NCI-H1105 (cell line): ENCODE data around the gene DIP2A.
"Not testable (repeated sequence)": the region's sequence is repeated elsewhere in the genome, so short reads cannot be mapped to it uniquely, and the experiment has no call there.

Experiments
- DNase-seq: peaks from one replicate; lab custom pipeline; 2025; lab: John Stamatoyannopoulos, UW

DIP2A gene

GRCh38 chr21:46424621-46425020, 34.1 kb upstream of the DIP2A start:
- DNase-seq, result no peak

DNA sequence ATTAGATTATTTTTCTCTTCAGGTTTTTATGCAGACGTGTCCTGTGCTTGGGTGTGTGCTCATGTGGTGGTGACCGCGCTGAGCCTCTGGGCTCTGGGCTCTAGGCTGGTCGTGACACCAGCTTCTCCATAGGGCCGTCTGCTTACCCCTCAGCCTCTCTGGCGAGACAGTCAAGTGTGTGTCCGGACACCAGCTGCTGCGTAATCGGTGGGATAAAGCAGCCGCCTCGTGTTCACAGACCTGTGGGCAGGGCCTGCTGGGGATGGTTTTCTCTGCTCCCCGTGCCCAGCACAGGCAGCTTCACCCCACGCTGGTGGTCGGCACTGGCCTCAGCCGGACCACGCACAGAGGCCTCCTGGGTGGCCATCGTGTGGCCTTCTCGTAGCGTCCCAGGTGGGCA, 33.6 kb upstream of the DIP2A start:
- DNase-seq, result no peak

- no peak for DNase-seq
Measured at GRCh38 chr21:46425571-46425970, 33.1 kb upstream of the DIP2A start.

DNA sequence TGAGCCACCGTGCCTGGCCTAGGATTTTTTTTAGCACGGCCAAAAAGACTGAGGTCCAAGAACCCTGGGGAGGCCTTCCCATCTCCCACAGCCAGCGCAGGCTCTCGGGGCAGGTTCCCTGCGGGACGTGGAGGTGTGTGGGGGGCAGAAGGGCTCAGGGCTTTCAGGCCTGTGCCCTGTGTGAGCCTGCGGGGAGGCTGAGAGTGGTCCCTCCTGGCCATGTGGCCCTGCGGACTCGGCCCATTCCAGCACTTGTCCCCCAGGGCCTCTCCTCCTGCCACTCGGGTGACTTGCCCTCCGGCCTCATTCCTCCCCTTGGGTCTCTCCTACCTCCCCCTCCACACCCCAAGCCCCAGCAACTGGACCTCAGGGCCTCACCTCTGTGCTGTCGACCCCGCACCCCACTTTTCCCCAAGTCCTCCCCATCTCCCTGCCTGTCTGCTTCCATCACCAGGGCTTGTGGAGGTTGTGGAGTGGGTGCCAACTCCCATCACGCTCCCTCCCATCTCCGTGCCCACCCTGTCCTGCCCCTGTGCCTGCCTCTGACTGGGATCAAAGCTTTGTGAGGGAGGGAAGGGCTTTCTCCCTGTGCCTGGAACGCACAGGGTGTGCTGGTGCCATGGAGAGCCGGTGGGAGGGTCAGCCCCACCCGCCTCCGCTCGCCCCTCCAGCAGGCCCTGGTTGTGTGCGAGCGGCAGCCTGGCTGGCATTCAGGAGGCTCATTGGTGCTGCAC, 32.2 kb upstream of the DIP2A start:
- DNase-seq, result no peak

GRCh38 chr21:46427516-46427915, 31.2 kb upstream of the DIP2A start:
- no peak for DNase-seq

DNA sequence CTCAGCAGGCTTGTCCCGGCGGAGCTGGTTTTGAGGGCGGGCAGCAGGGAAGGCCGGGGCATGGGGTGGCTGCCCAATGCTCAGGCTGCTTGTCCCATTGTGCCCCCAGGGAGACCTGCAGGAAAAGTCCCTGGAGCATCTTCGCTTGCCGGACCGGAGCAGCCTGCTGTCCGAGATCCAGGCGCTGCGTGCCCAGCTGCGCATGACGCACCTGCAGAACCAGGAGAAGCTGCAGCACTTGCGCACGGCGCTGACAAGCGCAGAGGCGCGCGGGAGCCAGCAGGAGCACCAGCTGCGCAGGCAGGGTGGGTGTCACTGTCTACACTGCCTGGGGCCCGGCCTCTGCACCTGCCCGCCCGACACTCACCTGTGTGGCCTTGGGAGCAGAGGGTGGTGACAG, 30.4 kb upstream of the DIP2A start:
- DNase-seq, result no peak

GRCh38 chr21:46428987-46429710, 29.5 kb upstream of the DIP2A start:
- no peak for DNase-seq

DNA sequence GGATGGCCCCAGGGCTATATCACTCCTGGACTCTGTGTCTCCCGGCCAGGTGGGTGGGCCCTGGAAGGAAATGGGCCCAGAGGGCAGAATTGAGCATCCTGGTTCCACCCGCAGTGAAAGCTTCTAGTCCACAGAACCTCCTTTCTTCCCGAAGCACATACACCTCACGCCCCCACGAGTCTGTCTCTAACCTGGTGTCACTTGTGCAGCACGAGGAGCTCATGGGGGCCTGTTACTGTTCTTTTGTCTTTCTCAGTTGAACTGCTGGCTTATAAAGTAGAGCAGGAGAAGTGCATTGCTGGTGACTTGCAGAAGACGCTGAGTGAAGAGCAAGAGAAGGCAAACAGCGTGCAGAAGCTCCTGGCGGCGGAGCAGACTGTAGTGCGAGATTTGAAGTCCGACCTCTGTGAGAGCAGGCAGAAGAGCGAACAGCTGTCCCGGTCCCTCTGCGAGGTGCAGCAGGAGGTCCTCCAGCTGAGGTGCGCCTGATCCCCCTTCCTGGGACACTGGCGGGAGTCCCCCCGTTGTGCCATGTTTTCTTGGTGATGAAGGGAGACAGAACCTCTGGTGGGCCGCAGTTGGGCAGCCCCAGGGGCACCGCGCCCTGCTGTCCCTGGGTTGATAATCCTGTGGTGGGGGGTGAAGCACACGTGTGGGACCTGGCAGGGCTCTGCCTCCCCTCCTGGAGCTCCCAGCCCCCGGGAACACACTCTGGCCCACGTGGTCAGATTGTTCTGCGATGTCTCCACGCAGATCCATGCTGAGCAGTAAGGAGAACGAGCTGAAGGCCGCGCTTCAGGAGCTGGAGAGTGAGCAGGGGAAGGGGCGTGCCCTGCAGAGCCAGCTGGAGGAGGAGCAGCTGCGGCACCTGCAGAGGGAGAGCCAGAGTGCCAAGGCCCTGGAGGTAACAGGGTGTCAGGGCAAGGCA, 28.7 kb upstream of the DIP2A start:
- no peak for DNase-seq

- DNase-seq, result no peak
Measured at GRCh38 chr21:46431448-46431847, 27.2 kb upstream of the DIP2A start.

DNA sequence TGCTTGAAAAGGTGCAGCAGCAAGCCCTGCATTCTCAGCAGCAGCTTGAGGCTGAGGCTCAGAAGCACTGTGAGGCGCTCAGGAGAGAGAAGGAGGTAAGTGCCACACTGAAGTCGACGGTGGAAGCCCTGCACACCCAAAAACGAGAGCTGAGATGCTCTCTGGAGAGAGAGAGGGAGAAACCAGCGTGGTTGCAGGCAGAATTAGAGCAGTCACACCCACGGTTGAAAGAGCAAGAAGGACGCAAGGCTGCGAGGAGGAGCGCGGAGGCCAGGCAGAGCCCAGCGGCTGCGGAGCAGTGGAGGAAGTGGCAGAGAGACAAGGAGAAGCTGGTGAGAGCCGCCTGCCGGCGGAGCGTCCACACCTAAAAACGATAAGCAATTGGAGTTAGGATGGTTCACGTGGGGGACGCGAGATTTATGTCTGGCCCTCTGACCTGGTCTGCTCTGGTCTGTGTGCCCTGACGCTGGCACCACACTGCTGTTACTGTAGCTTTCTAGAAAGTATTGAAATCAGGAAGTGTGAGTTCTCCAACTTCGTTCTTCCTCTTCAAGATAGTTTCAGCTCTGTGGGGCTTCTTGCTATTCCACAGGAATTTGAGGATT, 26.7 kb upstream of the DIP2A start:
- no peak for DNase-seq

GRCh38 chr21:46433116-46433515, 25.6 kb upstream of the DIP2A start:
- not testable (repeated sequence) for DNase-seq

GRCh38 chr21:46434322-46434958, 24.3 kb upstream of the DIP2A start:
- no peak for DNase-seq

GRCh38 chr21:46435786-46436227, 22.9 kb upstream of the DIP2A start:
- no peak for DNase-seq

DNA sequence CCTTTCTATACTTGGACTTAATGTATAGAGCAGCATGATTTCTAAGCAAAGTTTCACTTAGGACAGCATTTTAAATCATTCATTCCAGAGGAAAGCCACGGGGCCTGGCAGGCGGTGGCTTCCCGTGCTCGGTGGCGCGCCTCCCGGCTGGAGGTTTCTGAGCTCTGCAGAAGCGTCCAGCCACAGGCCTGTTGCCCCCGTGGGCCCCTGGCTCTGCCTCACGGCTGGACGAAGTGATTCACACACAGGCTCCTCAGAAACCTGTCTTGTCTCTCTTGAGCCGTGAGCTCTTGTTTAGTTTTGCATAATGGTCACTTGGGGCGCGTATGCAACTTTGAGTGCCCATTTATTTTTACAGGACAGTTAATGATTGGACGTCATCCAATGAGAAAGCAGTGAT, 22.1 kb upstream of the DIP2A start:
- no peak for DNase-seq

DNA sequence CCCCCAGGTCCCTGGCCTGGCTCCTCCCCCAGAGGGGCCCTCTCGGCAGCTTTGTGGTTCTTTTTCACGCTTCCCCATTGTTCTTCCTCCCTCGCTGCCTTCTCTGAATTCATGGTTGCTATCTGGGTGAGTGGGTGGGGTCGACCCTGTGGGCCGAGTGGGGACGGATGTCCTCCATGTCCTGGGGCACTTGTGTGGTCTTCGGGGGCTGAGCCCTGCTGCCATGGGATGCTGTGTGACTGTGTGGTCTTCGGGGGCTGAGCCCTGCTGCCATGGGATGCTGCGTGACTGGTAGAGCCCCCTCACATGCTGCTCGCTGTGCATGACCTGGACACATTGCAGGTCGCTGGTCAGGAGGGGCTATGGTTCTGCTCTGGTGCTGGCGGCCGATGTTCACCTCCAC, 21.6 kb upstream of the DIP2A start:
- DNase-seq, result no peak

DNA sequence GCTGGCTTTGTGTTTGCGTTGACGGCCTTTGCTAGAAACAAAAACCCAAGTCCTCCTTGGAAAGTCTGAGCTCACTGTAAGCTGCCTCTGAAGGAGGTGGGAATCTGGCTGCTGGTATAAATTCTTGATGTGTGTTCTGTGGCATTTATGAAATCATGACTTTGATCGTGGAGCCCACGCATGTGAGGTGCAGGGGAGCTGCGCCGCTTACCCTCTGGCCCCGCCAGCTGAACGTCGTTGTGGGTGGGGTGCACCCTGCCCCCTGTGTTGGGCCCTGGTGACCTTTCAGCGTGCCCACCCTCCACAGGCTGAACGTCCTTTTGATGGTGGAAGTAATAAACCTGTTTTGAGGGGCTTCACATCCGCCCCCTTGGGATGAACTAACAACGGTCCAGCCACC, 21.2 kb upstream of the DIP2A start:
- DNase-seq, result no peak

- no peak for DNase-seq
Measured at GRCh38 chr21:46438241-46438640, 20.4 kb upstream of the DIP2A start.

- DNase-seq, result no peak
Measured at GRCh38 chr21:46439906-46440305, 18.8 kb upstream of the DIP2A start.

DNA sequence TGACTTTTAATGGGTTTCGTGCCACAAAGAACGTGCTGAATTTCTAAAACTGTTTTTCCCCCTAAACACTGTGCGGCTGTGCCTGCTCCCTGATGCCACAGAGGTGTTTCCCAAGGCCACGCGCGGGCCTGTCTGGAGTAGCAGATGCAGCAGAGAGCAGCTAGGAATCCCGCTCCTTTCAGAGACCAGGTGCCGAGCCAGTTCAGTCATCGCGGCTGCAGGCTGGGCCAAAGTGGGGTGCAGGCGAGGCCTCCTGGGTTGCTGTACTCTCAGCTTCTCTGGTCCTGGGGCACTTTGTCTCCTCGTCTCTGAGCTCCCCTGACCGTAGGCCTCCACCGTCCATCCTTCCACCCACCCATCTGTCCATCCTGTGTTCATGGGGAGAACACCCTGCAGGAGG, 17.4 kb upstream of the DIP2A start:
- no peak for DNase-seq

DNA sequence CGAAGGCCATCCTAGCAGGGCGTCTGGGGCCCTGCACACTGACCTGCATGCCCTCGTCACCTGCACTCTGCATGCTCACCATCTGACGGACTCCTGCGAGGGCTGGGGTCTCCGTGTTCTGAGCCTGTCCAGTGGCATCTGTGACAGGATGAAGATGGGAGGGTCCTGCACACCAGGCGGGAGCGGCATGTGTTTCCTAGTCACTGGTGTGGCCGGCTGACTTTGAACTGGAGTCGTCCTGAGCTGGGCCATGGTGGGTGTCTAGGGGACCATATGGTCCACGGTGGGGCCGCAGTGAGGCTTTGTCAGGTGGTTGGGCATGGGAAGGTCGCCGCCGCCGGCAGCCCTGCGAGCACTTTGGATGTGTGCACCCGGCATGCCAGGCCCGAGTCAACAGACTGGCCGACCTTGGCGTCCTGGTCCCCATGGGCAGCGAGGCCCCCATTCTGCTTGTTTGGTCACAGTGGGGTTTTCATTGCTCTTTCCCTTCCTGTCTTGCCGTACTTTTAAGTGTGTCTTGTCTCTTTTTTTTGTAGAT, 16.7 kb upstream of the DIP2A start:
- DNase-seq, result no peak

DNA sequence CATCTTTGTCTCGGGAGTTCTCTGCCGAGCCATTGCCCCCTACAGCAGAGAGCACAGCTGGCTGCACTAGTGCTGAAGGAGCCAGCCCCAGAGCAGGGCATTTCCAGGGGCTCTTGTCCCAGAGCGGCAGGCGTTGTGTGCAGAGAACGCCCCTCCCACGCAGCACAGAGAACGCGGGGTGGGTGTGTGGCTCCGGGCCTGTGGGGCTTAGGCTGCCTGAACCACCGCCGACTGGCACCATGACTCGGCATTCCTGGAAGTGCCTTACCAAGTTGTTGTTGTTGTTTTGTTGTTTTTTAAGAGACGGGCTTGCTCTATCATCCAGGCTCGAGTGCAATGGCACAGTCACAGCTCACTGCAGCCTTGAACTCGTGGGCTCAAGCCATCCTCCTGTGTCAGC, 15.8 kb upstream of the DIP2A start:
- no peak for DNase-seq
